Chondrocyte (in vitro differentiated cells): ENCODE measurements around the gene BMPR2. TPM values are rescaled to one million over a fixed set of nuclear protein-coding genes. Genes with fewer than 3 reads are reported as not detected.

Experiments used
- DNase-seq: peaks from one replicate; pipeline ENCODE4 v3.0.0; 2021; ENCODE audit warnings: mixed read lengths, low spot score
- H3K27ac Mint-ChIP-seq: one replicate; pipeline ENCODE4 v1.8.0; 2021; ENCODE audit warnings: mild to moderate bottlenecking, moderate library complexity, mixed read lengths; ENCODE audit not compliant: unreplicated experiment
- H3K27me3 Mint-ChIP-seq: 2 replicates; pipeline ENCODE4 v1.8.0; 2021; ENCODE audit warnings: low read depth, mixed read lengths
- H3K36me3 Mint-ChIP-seq: 2 replicates; pipeline ENCODE4 v1.8.0; 2021; ENCODE audit warnings: low read depth, mixed read lengths
- H3K4me1 Mint-ChIP-seq: 2 replicates; pipeline ENCODE4 v1.8.0; 2021; ENCODE audit warnings: low read depth, mild to moderate bottlenecking, mixed read lengths
- H3K4me3 Mint-ChIP-seq: one replicate; pipeline ENCODE4 v1.8.0; 2021; ENCODE audit warnings: mild to moderate bottlenecking, moderate library complexity, mixed read lengths; ENCODE audit not compliant: unreplicated experiment
- H3K9me3 Mint-ChIP-seq: 2 replicates; pipeline ENCODE4 v1.8.0; 2021; ENCODE audit warnings: low read depth, mixed read lengths
- total RNA-seq: library from RNA; stranded (reverse); gene quantifications from 3 replicates; pipeline ENCODE4 v1.2.1, GENCODE V29; 2021
- TF ChIP-seq, protein P1 (sequence below): fragments of 200-600 bp; sonication (generic); IDR thresholded peaks from 2 replicates; pipeline ENCODE4 v1.5.0; 2021; ENCODE audit warnings: antibody characterized with exemption, mild to moderate bottlenecking, moderate library complexity

BMPR2 gene
- total RNA-seq, 1 donor from 2014 or later = 92.0 TPM

DNA sequence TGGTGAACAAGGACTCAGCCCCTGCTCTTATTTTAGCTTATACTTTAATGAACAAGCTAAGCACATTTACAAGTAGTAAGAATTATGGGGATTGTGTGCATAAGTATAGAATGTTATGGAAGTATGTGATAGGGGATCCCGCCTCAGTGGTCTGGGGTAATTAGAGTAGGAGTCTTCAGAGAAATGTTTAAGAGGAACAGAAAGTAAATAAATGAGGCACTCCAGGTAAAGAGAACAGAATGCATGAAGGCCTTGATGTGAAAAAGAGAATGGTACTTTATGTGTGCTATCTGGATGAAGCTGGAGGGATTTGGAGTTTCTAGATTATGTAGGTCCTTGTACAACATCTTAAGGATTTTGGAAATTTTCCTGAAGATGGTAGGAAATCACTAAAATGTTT lies 76.6 kb downstream of the BMPR2 start:
- Mint-ChIP-seq H3K4me3 (no peak overlapping the region), H3K27me3 (no peaks in the 10 kb centered on the region), H3K4me1 (peaks cover 9% of the 10 kb centered on the region), H3K9me3 (peaks cover 2% of the 10 kb centered on the region), H3K27ac (no peak overlapping the region), H3K36me3 (peaks cover 2% of the 10 kb centered on the region)
- DNase-seq = no peak
- TF ChIP-seq, protein P1, sequence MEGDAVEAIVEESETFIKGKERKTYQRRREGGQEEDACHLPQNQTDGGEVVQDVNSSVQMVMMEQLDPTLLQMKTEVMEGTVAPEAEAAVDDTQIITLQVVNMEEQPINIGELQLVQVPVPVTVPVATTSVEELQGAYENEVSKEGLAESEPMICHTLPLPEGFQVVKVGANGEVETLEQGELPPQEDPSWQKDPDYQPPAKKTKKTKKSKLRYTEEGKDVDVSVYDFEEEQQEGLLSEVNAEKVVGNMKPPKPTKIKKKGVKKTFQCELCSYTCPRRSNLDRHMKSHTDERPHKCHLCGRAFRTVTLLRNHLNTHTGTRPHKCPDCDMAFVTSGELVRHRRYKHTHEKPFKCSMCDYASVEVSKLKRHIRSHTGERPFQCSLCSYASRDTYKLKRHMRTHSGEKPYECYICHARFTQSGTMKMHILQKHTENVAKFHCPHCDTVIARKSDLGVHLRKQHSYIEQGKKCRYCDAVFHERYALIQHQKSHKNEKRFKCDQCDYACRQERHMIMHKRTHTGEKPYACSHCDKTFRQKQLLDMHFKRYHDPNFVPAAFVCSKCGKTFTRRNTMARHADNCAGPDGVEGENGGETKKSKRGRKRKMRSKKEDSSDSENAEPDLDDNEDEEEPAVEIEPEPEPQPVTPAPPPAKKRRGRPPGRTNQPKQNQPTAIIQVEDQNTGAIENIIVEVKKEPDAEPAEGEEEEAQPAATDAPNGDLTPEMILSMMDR = no peak

DNA sequence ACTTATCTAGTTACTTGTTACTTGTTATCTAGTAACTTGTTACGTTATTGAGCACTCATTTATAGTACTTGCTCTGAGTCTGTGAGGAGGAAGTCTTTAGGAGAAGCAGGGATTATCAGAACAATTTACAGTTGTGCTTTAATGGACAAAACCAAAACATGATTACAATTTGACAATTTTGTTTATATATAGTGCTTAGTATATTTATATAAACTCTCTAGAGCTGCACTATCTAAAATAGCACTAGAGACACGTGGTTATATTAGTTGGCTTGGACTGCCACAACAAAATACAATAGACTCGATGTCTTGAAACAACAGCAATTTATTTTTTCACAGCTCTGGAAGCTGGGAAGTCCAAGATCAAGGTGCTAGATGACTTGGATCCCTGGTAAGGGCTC lies 78.4 kb downstream of the BMPR2 start:
- Mint-ChIP-seq H3K27ac (no peak overlapping the region), H3K4me1 (peaks cover 17% of the 10 kb centered on the region), H3K9me3 (peaks cover 2% of the 10 kb centered on the region), H3K36me3 (peaks cover 2% of the 10 kb centered on the region), H3K27me3 (no peaks in the 10 kb centered on the region), H3K4me3 (no peak overlapping the region)
- TF ChIP-seq, protein P1 = no peak
- DNase-seq = no peak

DNA sequence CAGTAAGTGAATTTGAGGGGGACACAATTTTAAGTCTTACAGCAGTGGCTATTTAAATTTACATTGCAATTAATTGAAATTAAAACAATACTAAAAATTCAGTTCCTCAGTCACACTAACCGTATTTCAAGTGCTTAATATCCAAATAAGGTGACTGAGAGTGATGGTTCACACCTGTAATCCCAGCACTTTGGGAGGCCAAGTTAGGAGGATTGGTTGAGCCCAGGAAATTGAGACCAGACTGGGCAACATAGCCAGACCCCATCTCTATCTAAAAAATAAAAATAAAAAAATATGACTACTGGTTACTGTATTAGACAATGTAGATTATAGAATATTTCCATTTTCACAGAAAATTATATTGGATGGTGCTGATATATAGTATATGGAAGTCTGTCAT lies 79.0 kb downstream of the BMPR2 start:
- Mint-ChIP-seq H3K27ac (no peak overlapping the region), H3K27me3 (no peaks in the 10 kb centered on the region), H3K4me3 (no peak overlapping the region), H3K4me1 (peaks cover 17% of the 10 kb centered on the region), H3K9me3 (peaks cover 2% of the 10 kb centered on the region), H3K36me3 (peaks cover 2% of the 10 kb centered on the region)
- no peak for DNase-seq
- TF ChIP-seq, protein P1 = no peak

DNA sequence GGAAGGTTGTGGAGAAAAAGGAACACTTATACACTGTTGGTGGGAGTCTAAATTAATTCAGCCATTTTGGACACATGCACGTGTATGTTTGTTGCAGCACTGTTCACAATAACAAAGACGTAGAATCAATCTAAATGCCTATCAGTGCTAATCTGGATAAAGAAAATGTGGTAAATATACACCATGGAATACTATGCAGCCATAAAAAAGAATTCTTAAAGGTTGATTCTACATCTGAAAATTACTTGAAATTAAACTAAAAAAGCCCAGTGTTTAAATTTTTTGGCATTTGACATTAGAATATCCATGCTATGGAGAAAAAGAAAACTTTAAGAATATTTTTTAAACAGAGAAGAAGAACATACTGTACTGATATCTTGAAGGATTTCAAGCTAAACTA lies 84.0 kb downstream of the BMPR2 start:
- Mint-ChIP-seq H3K4me3 (no peak overlapping the region), H3K36me3 (peaks cover 2% of the 10 kb centered on the region), H3K9me3 (peaks cover 2% of the 10 kb centered on the region)

DNA sequence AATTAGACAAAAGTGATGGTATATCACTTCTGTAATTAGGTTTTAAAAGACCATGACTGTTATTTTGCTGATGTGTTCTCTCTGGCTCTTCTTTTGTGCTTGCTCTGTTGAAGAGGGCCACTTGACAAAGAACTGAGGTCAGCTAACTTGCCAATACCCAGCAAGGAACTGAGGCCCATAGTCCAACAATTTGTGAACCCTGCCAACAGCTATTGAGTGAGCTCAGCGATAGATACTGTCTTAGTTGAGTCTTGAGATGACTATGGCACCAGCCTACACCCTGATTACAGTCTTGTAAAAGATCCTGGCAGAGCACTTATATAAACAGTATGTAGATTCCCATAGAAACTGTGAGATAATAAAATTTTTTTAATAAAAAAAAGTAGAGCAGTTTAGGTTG lies 103.0 kb downstream of the BMPR2 start:
- Mint-ChIP-seq H3K27ac (no peak overlapping the region), H3K4me1 (peaks cover 7% of the 10 kb centered on the region), H3K27me3 (no peaks in the 10 kb centered on the region), H3K36me3 (peaks cover 5% of the 10 kb centered on the region), H3K4me3 (no peak overlapping the region), H3K9me3 (no peaks in the 10 kb centered on the region)
- TF ChIP-seq, protein P1 = no peak
- DNase-seq = no peak

More for the DNA sequence above, 84.0 kb downstream of the BMPR2 start:
- TF ChIP-seq, protein P1 = no peak
- no peak for DNase-seq
- H3K27me3 Mint-ChIP-seq = no peaks in the 10 kb centered on the region
- peaks cover 10% of the 10 kb centered on the region for H3K4me1 Mint-ChIP-seq
- H3K27ac Mint-ChIP-seq = no peak overlapping the region
